ENCODE data around the gene CDCA8. TPM values are rescaled to one million over a fixed set of nuclear protein-coding genes. Genes with fewer than 3 reads are reported as not detected.

Gene CDCA8
- total and polyA plus RNA-seq, 2 of the 4 experiments (the other 2 are of a cell fraction) = 5.9 to 25.7 TPM

GRCh38 chr1:37752213-37752582 is 59.9 kb downstream of the CDCA8 start:
- Histone ChIP-seq H3K36me3 (ENCODE audit: control insufficient read depth, insufficient read depth, low read length) (no peaks in the 10 kb centered on the region), H2BK20ac (ENCODE audit: low read depth, low read length) (no peak overlapping the region), H2AK5ac (ENCODE audit: low read depth, low read length) (no peak overlapping the region), H2BK5ac (ENCODE audit: low read depth, low read length, poor library complexity, severe bottlenecking) (no peak overlapping the region), H3K79me1 (ENCODE audit: low read depth in 1 of 2, low read length in 2 of 2) (no peaks in the 10 kb centered on the region), H3K23ac (ENCODE audit: low read depth, low read length) (no peak overlapping the region), H3K4me3 (ENCODE audit: insufficient read depth, low read depth, low read length) (no peak overlapping the region), H3K14ac (replicated peaks; ENCODE audit: low read depth, low read length) (no peak overlapping the region), H3K4me2 (ENCODE audit: low read depth, low read length) (no peak overlapping the region), H3K9ac (ENCODE audit: low read depth, low read length) (no peak overlapping the region), H3K18ac (ENCODE audit: low read depth, low read length) (no peak overlapping the region), H3K56ac (ENCODE audit: extremely low read depth, insufficient read depth, low read length) (no peak overlapping the region), H4K91ac (ENCODE audit: insufficient read depth, low read depth, low read length) (no peak overlapping the region), H3K9me3 (ENCODE audit: control insufficient read depth, insufficient read depth, low read length) (no peaks in the 10 kb centered on the region), H2AFZ (replicated peaks; ENCODE audit: low read length, poor library complexity) (no peak overlapping the region), H3K4me1 (ENCODE audit: control insufficient read depth, insufficient read depth, low read length) (no peaks in the 10 kb centered on the region), H4K5ac (ENCODE audit: low read depth, low read length) (no peak overlapping the region), H2AK9ac (replicated peaks; ENCODE audit: low read depth, low read length, poor library complexity) (no peak overlapping the region), H2BK15ac (ENCODE audit: low read depth, low read length) (no peak overlapping the region), H3K9me1 (ENCODE audit: insufficient read depth, low read length) (no peaks in the 10 kb centered on the region), H3K4ac (ENCODE audit: low read depth, low read length) (no peak overlapping the region), H3K27me3 (ENCODE audit: control insufficient read depth, insufficient read depth, low read length) (peaks cover 31% of the 10 kb centered on the region), H2BK120ac (ENCODE audit: low read depth, low read length) (no peak overlapping the region), H4K20me1 (ENCODE audit: insufficient read depth, low read length) (no peaks in the 10 kb centered on the region), H3K27ac (ENCODE audit: insufficient read depth, low read length) (no peak overlapping the region), H4K8ac (ENCODE audit: low read depth in 2 of 2, low read length in 2 of 2) (no peak overlapping the region)
- in situ Hi-C loops (cut with MboI; ENCODE audit: low sequenced_read_pairs) = no loop called here
- dilution Hi-C loops (cut with HindIII; ENCODE audit: low sequenced_read_pairs, unreplicated experiment) = no loop called here
- no peak for TF ChIP-seq BHLHE40 (IDR thresholded peaks at IDR 0.05; ENCODE audit: low read depth, low read length)
- TF ChIP-seq ELK1 (IDR thresholded peaks at IDR 0.05; ENCODE audit: borderline replicate concordance, low read depth, low read length) = no peak
- TF ChIP-seq CEBPB (IDR thresholded peaks at IDR 0.05; ENCODE audit: low read depth, low read length) = no peak
- TF ChIP-seq RCOR1 (IDR thresholded peaks at IDR 0.05; ENCODE audit: insufficient replicate concordance, low read length) = no peak
- no peak for TF ChIP-seq RAD21 (IDR thresholded peaks at IDR 0.05; ENCODE audit: low read length)
- TF ChIP-seq POLR2A (IDR thresholded peaks at IDR 0.05; ENCODE audit: low read depth, low read length) = no peak
- TF ChIP-seq FOS (IDR thresholded peaks at IDR 0.05; ENCODE audit: low read depth, low read length) = no peak
- TF ChIP-seq MAZ (IDR thresholded peaks at IDR 0.05; ENCODE audit: borderline replicate concordance, low read depth, low read length) = no peak
- TF ChIP-seq NFE2L2 (IDR thresholded peaks at IDR 0.05; ENCODE audit: low read depth, low read length) = no peak
- no peak for TF ChIP-seq RFX5 (IDR thresholded peaks at IDR 0.05; ENCODE audit: low read depth, low read length)
- TF ChIP-seq MXI1 (IDR thresholded peaks at IDR 0.05; ENCODE audit: borderline replicate concordance, low read depth, low read length) = no peak
- intact Hi-C loops (cut with micrococcal nuclease) = no loop called here
- DNase-seq (no peak), ATAC-seq (ENCODE audit: low read depth) (no peak)
- POLR2A ChIA-PET (ENCODE audit: unreplicated experiment) = no interaction called here
- 47% methylated on average over 5 of the region's 11 CpGs; no CpG with 5 or more reads in 1 of the 2 experiments for WGBS, 2 experiments (ENCODE audit: extremely low coverage in 2 of 2, insufficient read length in 1 of 2)
- no TSS peak for BruUV-seq (replicated peaks)
- CTCF ChIA-PET = no interaction called here

Measured in IMR-90 (cell line).